ENCODE measurements around the gene UPK1B. TPM values are rescaled to one million over a fixed set of nuclear protein-coding genes. Genes with fewer than 3 reads are reported as not detected.
A peak's percentile ranks its signal among the peaks of the same experiment; 100 is the strongest.

The UPK1B gene
- total RNA-seq, 1 experiment from 2014 or later: 0.42 TPM

DNA sequence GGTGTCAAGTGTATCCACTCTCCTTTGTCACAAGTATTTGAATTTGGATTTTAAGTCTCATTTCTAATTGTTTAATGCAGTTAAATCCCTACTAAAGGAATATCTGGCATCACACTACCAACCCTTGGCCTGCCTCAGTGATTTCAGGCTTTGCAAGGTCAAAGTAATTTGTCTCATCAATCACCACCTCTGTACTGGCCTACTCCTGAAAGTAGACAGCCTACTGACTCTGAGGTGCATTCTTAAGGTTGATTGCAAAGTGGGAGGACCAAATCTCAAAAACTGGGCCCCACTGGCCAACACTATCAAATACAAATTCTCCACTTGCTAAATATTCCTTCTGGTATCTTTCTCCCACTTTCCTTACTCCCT is 28.3 kb upstream of the UPK1B start:
- ATAC-seq (no peak; the same call in 1 of the 2 replicates), DNase-seq (ENCODE audit: low spot score) (no peak)
- Mint-ChIP-seq H3K27me3 (ENCODE audit: low read depth) (peaks cover 2% of the 10 kb centered on the region; the same call in 1 of the 2 replicates), H3K4me3 (no peak overlapping the region), H3K9me3 (peaks cover 24% of the 10 kb centered on the region), H3K4me1 (no peaks in the 10 kb centered on the region), H3K27ac (no peak overlapping the region), H3K36me3 (peaks cover 2% of the 10 kb centered on the region; the same call in 1 of the 2 replicates)
- ChIA-PET CTCF (interaction anchor here (0.8 to 4.3 kb wide), 3 partner anchors 9 to 208 kb away, joined by 3 to 18 read pairs (median 3); partner anchors contain the start of gene B4GALT4), POLR2A (no interaction called here)
- TF ChIP-seq, protein P1, sequence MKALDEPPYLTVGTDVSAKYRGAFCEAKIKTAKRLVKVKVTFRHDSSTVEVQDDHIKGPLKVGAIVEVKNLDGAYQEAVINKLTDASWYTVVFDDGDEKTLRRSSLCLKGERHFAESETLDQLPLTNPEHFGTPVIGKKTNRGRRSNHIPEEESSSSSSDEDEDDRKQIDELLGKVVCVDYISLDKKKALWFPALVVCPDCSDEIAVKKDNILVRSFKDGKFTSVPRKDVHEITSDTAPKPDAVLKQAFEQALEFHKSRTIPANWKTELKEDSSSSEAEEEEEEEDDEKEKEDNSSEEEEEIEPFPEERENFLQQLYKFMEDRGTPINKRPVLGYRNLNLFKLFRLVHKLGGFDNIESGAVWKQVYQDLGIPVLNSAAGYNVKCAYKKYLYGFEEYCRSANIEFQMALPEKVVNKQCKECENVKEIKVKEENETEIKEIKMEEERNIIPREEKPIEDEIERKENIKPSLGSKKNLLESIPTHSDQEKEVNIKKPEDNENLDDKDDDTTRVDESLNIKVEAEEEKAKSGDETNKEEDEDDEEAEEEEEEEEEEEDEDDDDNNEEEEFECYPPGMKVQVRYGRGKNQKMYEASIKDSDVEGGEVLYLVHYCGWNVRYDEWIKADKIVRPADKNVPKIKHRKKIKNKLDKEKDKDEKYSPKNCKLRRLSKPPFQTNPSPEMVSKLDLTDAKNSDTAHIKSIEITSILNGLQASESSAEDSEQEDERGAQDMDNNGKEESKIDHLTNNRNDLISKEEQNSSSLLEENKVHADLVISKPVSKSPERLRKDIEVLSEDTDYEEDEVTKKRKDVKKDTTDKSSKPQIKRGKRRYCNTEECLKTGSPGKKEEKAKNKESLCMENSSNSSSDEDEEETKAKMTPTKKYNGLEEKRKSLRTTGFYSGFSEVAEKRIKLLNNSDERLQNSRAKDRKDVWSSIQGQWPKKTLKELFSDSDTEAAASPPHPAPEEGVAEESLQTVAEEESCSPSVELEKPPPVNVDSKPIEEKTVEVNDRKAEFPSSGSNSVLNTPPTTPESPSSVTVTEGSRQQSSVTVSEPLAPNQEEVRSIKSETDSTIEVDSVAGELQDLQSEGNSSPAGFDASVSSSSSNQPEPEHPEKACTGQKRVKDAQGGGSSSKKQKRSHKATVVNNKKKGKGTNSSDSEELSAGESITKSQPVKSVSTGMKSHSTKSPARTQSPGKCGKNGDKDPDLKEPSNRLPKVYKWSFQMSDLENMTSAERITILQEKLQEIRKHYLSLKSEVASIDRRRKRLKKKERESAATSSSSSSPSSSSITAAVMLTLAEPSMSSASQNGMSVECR (CRISPR knock-in tag; IDR thresholded peaks at IDR 0.05; ENCODE audit: borderline replicate concordance): no peak

DNA sequence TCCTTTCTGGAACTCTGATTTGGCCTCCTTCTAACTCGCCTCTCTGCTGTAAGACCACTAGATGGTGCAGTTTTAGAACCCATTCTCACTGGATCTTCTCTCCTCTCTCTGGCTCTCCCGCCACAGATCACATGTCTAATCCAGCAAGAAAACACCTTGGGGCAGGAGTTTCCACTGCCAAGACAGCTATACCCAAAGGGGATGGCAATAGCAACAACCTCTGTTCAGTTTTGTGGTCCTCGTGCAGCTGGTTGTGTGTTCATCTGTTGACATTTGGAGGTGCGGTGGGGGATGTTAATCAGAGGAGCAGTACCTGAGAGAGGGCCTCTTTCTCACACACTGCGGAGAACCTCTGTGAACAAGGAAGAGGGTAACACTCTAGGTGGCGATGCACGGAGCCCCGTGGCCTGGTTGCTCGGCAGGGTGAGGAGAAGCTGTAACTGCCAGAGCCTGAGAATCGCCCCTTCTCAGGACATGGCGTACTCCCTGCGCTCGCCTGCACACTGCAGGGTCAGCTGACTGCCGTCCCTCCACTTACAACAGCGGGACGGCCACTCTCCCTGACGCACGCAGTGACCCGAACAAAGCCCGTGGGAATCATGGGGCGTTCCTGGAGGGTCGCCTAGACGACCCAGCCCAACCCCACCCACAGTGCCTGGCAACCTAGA is 27.8 kb upstream of the UPK1B start, which contains the start of gene TEX55:
Gene TEX55, plus strand, starts transcription at position 666 of the 668 bp plus-strand sequence. CDS start 25 bp downstream, outside the sequence.
- ChIA-PET POLR2A (no interaction called here), CTCF (interaction anchor here (0.6 to 4.3 kb wide), 7 partner anchors 8 to 409 kb away, joined by 3 to 18 read pairs (median 3); partner anchors contain the start of gene B4GALT4)
- Mint-ChIP-seq H3K27ac (no peak within 1 kb of the TSS), H3K9me3 (peaks cover 20% of the 10 kb centered on the region), H3K27me3 (ENCODE audit: low read depth) (peaks cover 2% of the 10 kb centered on the region; the same call in 1 of the 2 replicates), H3K4me1 (no peaks in the 10 kb centered on the region), H3K36me3 (peaks cover 2% of the 10 kb centered on the region; the same call in 1 of the 2 replicates), H3K4me3 (no peak within 1 kb of the TSS)
- DNase-seq (ENCODE audit: low spot score) (no peak), ATAC-seq (peak; percentile 94)
- TF ChIP-seq, protein P2, sequence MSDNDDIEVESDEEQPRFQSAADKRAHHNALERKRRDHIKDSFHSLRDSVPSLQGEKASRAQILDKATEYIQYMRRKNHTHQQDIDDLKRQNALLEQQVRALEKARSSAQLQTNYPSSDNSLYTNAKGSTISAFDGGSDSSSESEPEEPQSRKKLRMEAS (CRISPR knock-in tag; IDR thresholded peaks at IDR 0.05): peak; percentile 83
- TF ChIP-seq, protein P3, sequence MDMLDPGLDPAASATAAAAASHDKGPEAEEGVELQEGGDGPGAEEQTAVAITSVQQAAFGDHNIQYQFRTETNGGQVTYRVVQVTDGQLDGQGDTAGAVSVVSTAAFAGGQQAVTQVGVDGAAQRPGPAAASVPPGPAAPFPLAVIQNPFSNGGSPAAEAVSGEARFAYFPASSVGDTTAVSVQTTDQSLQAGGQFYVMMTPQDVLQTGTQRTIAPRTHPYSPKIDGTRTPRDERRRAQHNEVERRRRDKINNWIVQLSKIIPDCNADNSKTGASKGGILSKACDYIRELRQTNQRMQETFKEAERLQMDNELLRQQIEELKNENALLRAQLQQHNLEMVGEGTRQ (CRISPR knock-in tag; IDR thresholded peaks at IDR 0.05): peak; percentile 43; the same call in 1 of the 2 replicates
- TF ChIP-seq TEAD1 (CRISPR knock-in tag; IDR thresholded peaks at IDR 0.05) (0 out of 2 replicates have a peak, but pooled peaks have one; percentile 32), TCF7 (CRISPR knock-in tag; IDR thresholded peaks at IDR 0.05; ENCODE audit: low read depth) (no peak)
- TF ChIP-seq, protein P4, sequence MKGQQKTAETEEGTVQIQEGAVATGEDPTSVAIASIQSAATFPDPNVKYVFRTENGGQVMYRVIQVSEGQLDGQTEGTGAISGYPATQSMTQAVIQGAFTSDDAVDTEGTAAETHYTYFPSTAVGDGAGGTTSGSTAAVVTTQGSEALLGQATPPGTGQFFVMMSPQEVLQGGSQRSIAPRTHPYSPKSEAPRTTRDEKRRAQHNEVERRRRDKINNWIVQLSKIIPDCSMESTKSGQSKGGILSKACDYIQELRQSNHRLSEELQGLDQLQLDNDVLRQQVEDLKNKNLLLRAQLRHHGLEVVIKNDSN (CRISPR knock-in tag; IDR thresholded peaks at IDR 0.05): peak; percentile 48; the same call in 1 of the 2 replicates

DNA sequence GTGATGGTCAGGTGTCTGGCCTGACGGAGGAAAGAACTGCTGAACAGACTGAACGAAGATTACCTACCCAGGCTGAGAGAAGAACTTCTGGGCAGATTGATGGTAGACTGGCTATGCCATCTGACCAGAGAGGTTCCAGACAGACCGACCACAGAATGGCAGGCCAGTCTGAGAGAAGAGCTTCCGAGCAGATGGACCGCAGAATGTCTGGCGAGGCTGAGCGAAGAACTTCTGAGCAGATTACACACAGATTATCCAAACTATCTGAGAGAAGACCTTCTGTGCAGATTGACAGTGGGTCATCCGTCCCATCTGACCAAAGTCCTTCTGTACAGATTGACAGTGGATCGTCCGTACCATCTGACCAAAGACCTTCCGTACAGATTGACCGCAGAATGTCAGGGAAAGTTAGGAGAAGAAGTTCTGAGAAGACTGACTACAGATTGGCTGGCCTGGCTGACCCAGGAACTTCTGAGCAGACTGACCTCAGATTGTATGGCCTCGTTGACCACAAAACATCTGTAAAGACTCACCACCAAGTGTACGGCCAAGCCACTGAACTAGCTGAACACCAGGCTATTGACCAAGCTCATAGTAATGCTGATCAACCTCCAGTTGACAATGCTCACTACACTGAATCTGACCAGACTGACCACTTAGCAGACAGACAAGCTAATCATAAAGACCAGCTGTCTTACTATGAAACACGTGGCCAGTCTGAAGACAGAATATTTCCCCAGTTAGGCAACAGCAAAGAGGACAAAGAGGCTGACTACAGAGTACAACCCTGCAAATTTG is 26.6 kb upstream of the UPK1B start:
- TF ChIP-seq, protein P5, sequence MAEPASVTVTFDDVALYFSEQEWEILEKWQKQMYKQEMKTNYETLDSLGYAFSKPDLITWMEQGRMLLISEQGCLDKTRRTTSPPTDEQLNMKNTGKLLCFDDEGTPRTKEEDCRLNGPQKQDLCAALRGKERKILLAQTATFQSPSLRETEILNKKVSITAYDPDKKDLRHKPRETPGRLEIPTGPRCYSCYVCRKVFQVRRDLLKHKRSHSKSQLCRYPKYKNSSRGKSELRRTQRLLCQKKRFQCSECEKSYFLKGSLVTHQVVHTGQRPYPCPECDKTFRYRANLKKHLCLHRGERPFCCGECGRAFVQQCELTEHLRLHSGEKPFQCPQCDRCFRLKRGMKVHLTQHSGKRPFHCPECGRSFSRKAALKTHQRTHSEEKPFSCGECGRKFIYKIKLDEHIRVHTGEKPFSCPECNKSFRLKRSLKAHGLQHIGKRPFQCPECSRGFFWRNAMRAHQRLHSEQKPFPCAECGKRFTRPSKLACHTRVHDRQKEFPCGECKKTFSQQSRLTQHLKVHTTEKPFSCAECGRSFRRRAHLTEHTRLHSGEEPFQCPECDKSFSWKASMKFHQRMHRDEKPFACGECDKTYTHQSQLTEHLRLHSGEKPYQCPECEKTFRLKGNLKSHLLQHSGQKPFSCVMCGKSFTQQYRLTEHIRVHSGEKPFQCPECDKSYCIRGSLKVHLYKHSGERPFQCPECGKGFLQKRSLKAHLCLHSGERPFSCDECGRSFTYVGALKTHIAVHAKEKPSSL (CRISPR knock-in tag; conservative IDR thresholded peaks at IDR 0.05): no peak
- DNase-seq (ENCODE audit: low spot score): no peak
- H3K4me1 Mint-ChIP-seq: no peaks in the 10 kb centered on the region
- H3K27ac Mint-ChIP-seq: no peak overlapping the region
- ChIA-PET POLR2A (no interaction called here), CTCF (interaction anchor here (0.5 to 4.3 kb wide), 3 partner anchors 94 to 410 kb away, joined by 3 to 18 read pairs (median 3); partner anchors contain the start of gene B4GALT4)
- peaks cover 14% of the 10 kb centered on the region for H3K9me3 Mint-ChIP-seq
- peaks cover 2% of the 10 kb centered on the region; the same call in 1 of the 2 replicates for H3K27me3 Mint-ChIP-seq (ENCODE audit: low read depth)
- no peaks in the 10 kb centered on the region for H3K36me3 Mint-ChIP-seq
- ATAC-seq: no peak
- H3K4me3 Mint-ChIP-seq: no peak overlapping the region

Measured in WTC11 (cell line).